ENCODE data around the gene URGCP. TPM values are rescaled to one million over a fixed set of nuclear protein-coding genes. Genes with fewer than 3 reads are reported as not detected.

Gene URGCP
- total RNA-seq, 1 donor from 2014 or later = 29.4 TPM

GRCh38 chr7:43849047-43849446 lies 57.3 kb downstream of the URGCP start:
- Mint-ChIP-seq H3K4me3 (ENCODE audit: unreplicated experiment) (no peak overlapping the region), H3K36me3 (ENCODE audit: unreplicated experiment) (no peaks in the 10 kb centered on the region), H3K27ac (ENCODE audit: unreplicated experiment) (no peak overlapping the region), H3K4me1 (ENCODE audit: unreplicated experiment) (no peaks in the 10 kb centered on the region), H3K27me3 (ENCODE audit: unreplicated experiment) (peaks cover 17% of the 10 kb centered on the region), H3K9me3 (ENCODE audit: unreplicated experiment) (no peaks in the 10 kb centered on the region)
- no peak for DNase-seq (ENCODE audit: extremely low spot score, unreplicated experiment)
- TF ChIP-seq CTCF (IDR thresholded peaks at IDR 0.05) = no peak

DNA sequence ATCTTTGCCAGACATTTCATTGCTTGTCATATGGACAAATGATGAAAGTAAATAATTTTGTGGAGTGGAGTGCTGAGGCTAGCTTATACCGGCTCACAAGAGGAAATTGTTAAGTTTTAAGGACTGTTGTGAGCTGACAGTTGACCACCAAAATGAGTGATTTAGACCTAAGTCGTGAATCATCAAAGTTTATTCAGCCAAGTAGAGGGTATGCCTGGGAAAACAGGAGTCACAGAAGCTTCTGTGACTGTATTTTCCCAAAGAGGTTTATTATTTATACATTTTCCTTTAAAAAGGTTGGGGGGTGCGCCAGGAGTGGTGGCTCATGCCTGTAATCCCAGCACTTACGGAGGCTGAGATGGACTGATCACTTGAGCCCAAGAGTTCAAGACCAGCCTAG lies 58.9 kb downstream of the URGCP start:
- DNase-seq (ENCODE audit: extremely low spot score, unreplicated experiment) = no peak
- TF ChIP-seq CTCF (IDR thresholded peaks at IDR 0.05) = no peak

GRCh38 chr7:43844662-43845061 lies 61.7 kb downstream of the URGCP start:
- Mint-ChIP-seq H3K9me3 (ENCODE audit: unreplicated experiment) (no peaks in the 10 kb centered on the region), H3K4me1 (ENCODE audit: unreplicated experiment) (no peaks in the 10 kb centered on the region), H3K27me3 (ENCODE audit: unreplicated experiment) (peaks cover 14% of the 10 kb centered on the region), H3K27ac (ENCODE audit: unreplicated experiment) (no peak overlapping the region), H3K36me3 (ENCODE audit: unreplicated experiment) (no peaks in the 10 kb centered on the region), H3K4me3 (ENCODE audit: unreplicated experiment) (no peak overlapping the region)
- no peak for DNase-seq (ENCODE audit: extremely low spot score, unreplicated experiment)
- no peak for TF ChIP-seq CTCF (IDR thresholded peaks at IDR 0.05)

More for the DNA sequence above, 58.9 kb downstream of the URGCP start:
- H3K9me3 Mint-ChIP-seq (ENCODE audit: unreplicated experiment) = no peaks in the 10 kb centered on the region
- H3K27me3 Mint-ChIP-seq (ENCODE audit: unreplicated experiment) = peaks cover 19% of the 10 kb centered on the region
- no peaks in the 10 kb centered on the region for H3K4me1 Mint-ChIP-seq (ENCODE audit: unreplicated experiment)
- H3K27ac Mint-ChIP-seq (ENCODE audit: unreplicated experiment) = no peak overlapping the region
- H3K36me3 Mint-ChIP-seq (ENCODE audit: unreplicated experiment) = no peaks in the 10 kb centered on the region
- H3K4me3 Mint-ChIP-seq (ENCODE audit: unreplicated experiment) = no peak overlapping the region

DNA sequence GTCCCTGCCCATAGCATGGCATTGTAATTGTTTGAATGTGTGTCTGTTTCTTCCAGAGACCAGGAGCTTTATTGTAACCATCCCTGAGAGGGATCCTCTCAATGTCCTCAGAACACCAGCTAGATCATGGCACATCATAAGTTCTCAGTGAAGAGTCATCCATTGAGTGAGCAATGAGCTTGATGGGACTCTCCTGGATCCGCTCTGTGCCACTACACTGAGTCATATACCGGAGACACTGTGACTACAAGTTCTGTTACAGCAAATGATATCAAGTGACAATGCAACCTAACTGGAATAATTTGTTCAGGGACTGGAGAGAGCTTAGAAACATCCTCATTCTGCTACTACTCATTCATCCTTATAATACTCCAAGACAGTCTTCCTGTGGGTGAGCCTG lies 62.1 kb downstream of the URGCP start:
- Mint-ChIP-seq H3K9me3 (ENCODE audit: unreplicated experiment) (no peaks in the 10 kb centered on the region), H3K27ac (ENCODE audit: unreplicated experiment) (no peak overlapping the region), H3K27me3 (ENCODE audit: unreplicated experiment) (peaks cover 14% of the 10 kb centered on the region), H3K4me1 (ENCODE audit: unreplicated experiment) (no peaks in the 10 kb centered on the region), H3K36me3 (ENCODE audit: unreplicated experiment) (no peaks in the 10 kb centered on the region), H3K4me3 (ENCODE audit: unreplicated experiment) (no peak overlapping the region)
- no peak for TF ChIP-seq CTCF (IDR thresholded peaks at IDR 0.05)
- no peak for DNase-seq (ENCODE audit: extremely low spot score, unreplicated experiment)

- TF ChIP-seq CTCF (IDR thresholded peaks at IDR 0.05) = no peak
- Mint-ChIP-seq H3K4me3 (ENCODE audit: unreplicated experiment) (no peak overlapping the region), H3K36me3 (ENCODE audit: unreplicated experiment) (no peaks in the 10 kb centered on the region), H3K27ac (ENCODE audit: unreplicated experiment) (no peak overlapping the region), H3K9me3 (ENCODE audit: unreplicated experiment) (no peaks in the 10 kb centered on the region), H3K4me1 (ENCODE audit: unreplicated experiment) (peaks cover 4% of the 10 kb centered on the region), H3K27me3 (ENCODE audit: unreplicated experiment) (peaks cover 14% of the 10 kb centered on the region)
- no peak for DNase-seq (ENCODE audit: extremely low spot score, unreplicated experiment)
Observed at GRCh38 chr7:43843296-43843695, 63.1 kb downstream of the URGCP start.
